G401.6 (cell line): Measurements from ENCODE around the gene CHN2.
"Not testable (repeated sequence)": the region's sequence is repeated elsewhere in the genome, so short reads cannot be mapped to it uniquely, and the experiment has no call there.

Source experiments
- FAIRE-seq: peaks from 2 replicates; lab custom pipeline; 2012; peaks lifted over from hg19 to GRCh38; lab: Jason Lieb, UNC

CHN2 gene

DNA sequence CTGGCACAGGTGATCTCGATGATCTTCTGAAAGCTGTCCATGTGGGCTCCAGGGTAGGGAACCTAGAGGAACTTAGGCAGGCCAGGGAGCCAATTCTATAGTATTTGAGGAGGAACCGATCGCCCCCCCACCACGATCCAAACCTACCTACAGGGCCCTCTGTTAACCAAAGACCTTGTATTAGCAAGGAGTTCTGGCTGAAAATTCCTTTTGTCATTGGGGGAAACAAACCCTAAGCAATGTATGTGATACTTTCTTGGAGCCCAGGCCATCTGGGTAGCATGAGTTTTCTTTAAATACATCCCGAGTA, 62.1 kb downstream of the CHN2 start:
- no peak for FAIRE-seq

GRCh38 chr7:29258951-29259350, 64.4 kb downstream of the CHN2 start:
- FAIRE-seq, result no peak

GRCh38 chr7:29262191-29262917, 67.8 kb downstream of the CHN2 start:
- no peak for FAIRE-seq

DNA sequence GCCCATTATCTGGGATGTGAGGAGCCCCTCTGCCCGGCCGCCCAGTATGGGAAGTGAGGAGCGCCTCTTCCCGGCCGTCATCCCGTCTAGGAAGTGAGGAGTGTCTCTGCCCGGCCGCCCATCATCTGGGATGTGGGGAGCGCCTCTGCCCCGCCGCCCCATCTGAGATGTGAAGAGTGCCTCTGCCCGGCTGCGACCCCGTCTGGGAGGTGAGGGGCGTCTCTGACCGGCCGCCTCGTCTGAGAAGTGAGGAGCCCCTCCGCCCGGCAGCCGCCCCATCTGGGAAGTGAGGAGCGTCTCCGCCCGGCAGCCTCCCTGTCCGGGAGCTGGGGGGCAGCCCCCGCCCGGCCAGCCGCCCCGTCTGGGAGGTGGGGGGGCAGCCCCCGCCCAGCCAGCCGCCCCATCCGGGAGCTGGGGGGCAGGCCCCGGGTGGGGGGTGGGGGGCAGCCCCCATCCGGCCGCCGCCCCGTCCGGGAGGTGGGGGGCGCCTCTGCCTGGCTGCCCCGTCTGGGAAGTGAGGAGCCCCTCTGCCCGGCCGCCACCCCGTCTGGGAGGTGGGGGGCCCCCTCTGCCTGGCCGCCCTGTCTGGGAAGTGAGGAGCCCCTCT, 69.1 kb downstream of the CHN2 start:
- not testable (repeated sequence) for FAIRE-seq

GRCh38 chr7:29265208-29265923, 70.8 kb downstream of the CHN2 start:
- no peak for FAIRE-seq

- FAIRE-seq, result no peak
Observed at GRCh38 chr7:29269935-29270334, 75.4 kb downstream of the CHN2 start.

GRCh38 chr7:29270594-29271318, 76.2 kb downstream of the CHN2 start:
- no peak for FAIRE-seq

- FAIRE-seq, result no peak
Observed at GRCh38 chr7:29271319-29271658, 76.7 kb downstream of the CHN2 start.

GRCh38 chr7:29272057-29272456, 77.5 kb downstream of the CHN2 start:
- no peak for FAIRE-seq

- FAIRE-seq, result no peak
Observed at GRCh38 chr7:29274146-29275017, 79.8 kb downstream of the CHN2 start.

DNA sequence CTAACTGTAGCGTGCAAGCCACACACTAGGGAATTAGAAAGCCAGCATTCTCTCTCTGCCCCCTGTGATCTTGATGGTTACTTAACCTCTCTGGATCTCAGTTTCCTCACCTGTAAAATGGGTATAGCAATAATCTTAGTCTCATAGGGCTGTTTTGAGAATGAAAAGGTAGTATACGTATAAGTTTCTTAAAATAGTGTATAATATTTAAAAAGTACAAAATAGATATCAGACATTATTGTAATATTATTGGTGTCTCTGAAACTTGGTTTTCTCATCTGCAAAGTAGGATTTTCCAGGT, 80.4 kb downstream of the CHN2 start:
- FAIRE-seq, result no peak

GRCh38 chr7:29275493-29275892, 80.9 kb downstream of the CHN2 start:
- FAIRE-seq, result no peak

DNA sequence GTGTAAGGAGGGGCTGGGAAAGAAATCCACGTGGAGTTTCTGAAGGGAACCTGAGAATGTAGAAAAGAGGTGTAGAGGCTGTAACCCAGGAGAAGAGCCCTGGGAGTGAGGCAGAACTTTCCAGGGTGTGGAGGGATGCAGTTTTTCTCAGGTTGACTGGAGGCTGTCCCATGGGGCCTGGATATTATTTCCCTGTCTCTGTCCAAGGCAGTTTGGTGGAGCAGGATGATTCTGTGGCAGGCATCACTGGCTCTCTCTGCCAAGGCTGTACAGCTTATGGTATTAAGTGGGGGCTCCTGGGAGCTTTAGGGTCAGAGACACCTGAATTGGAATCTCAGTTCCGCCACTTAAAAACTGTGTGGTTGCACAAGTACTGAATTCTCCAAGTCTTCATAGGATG, 81.6 kb downstream of the CHN2 start:
- FAIRE-seq, result no peak

GRCh38 chr7:29276806-29277205, 82.2 kb downstream of the CHN2 start:
- FAIRE-seq, result no peak

- no peak for FAIRE-seq
Observed at GRCh38 chr7:29277436-29278215, 83.1 kb downstream of the CHN2 start.

- no peak for FAIRE-seq
Observed at GRCh38 chr7:29278337-29279069, 83.9 kb downstream of the CHN2 start.

DNA sequence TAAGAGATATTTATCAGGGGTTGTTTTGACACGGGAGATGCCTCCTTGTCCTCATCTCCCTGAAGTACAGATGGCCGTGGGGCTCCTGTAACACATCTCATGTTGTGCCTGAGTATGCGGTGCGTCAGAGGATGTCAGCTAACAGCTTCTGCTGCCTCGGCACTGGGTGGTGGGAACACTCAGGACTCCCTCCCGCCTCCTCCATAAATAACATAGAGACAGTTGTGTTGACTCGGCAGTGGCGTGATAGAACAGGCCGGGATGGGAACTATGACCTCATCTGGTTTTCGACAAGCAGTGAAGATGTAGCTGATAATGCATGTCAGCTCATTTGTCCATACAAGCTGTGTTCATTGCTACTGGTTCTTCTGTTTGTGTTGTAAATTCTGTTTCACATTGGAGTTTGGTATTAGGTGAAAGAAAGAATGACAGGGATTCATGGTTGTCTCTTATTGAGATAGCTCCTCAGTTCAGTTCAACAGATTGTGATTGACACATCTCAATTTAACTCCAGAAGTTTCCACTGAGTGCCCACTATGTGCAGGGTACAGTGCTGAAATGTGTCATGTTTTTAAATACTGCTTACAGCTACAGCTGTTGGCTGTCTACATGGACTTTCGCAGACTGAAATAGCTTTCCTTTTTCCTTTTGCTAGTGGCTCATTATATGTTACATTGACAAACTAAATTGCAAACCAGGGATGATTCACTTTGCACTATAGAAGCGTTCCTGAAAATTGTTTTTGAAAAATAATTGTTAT, 87.4 kb downstream of the CHN2 start:
- no peak for FAIRE-seq

DNA sequence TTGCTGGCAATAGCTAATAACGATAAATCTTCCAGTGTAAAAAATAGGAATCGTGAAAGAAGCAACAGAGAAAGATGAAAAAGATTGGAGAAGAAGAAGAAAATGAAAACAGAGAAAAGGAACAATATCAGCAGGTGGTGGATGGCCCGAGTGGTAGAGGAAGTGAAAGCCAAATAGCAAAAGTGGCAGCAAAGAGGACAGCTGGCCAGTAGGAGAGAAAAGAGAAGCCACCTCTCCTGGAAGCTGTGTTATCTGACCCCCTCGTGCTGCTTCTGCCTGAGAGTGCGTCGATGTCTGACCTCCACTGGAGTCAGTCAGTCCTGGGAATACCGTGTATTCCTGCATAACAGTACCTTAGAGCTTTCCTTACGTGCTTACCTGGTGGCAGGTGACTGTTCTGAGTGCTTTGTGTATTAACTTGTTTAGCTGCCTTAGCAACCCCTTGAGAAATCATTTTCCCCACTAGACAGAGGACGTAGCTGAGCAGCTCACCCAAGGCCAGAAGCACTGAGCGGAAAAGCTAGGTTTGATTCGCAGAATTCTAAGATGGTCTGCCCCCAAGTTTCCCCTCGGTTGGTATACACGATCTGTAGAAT, 88.3 kb downstream of the CHN2 start:
- no peak for FAIRE-seq

GRCh38 chr7:29284696-29285443, 90.3 kb downstream of the CHN2 start:
- FAIRE-seq, result no peak
